GM13977 (cell line): ENCODE results near the gene WNT5A.

Experiments
- DNase-seq: peaks from one replicate; pipeline ENCODE4 v3.0.0; 2012; ENCODE audit warnings: low spot score
- CTCF ChIP-seq: IDR thresholded peaks from 2 replicates; pipeline ENCODE4 v1.5.1; 2012; ENCODE audit warnings: mild to moderate bottlenecking, control low read depth; ENCODE audit not compliant: insufficient read depth; ENCODE audit errors: extremely low read depth, missing control alignments
- in situ Hi-C: fragments of 300-500 bp; cut with MboI; formaldehyde crosslinking; loops from one replicate; pipeline ENCODE4 v1.12.0; 2022; ENCODE audit warnings: low sequenced_read_pairs, low pct_unique_long_range_greater_than_20kb, mixed read lengths, inconsistent platforms; ENCODE audit not compliant: unreplicated experiment

Gene WNT5A

GRCh38 chr3:55483196-55484095 is 3.7 kb downstream of the WNT5A start:
- no peak for DNase-seq
- in situ Hi-C loops, result loop anchor here (10.0 kb wide), 1 partner anchor 261 kb away; no protein-coding TSS in a partner anchor

GRCh38 chr3:55482496-55483195 is 4.5 kb downstream of the WNT5A start:
- DNase-seq, result no peak
- TF ChIP-seq CTCF, result no peak
- in situ Hi-C loops, result loop anchor here (10.0 kb wide), 1 partner anchor 262 kb away; no protein-coding TSS in a partner anchor

More at GRCh38 chr3:55483196-55484095, 3.7 kb downstream of the WNT5A start:
- no peak for TF ChIP-seq CTCF

- TF ChIP-seq CTCF, result no peak
- no peak for DNase-seq
- in situ Hi-C loops, result loop anchor here (10.0 kb wide), 1 partner anchor 263 kb away; no protein-coding TSS in a partner anchor
These were observed 5.2 kb downstream of the WNT5A start for GRCh38 chr3:55481744-55482495.

- TF ChIP-seq CTCF, result no peak
- no peak for DNase-seq
- in situ Hi-C loops, result loop anchor here (10.0 kb wide), 1 partner anchor 264 kb away; no protein-coding TSS in a partner anchor
These were observed 6.0 kb downstream of the WNT5A start for GRCh38 chr3:55480911-55481743.

- in situ Hi-C loops, result no loop called here
- TF ChIP-seq CTCF, result no peak
- no peak for DNase-seq
These were observed 9.5 kb downstream of the WNT5A start for GRCh38 chr3:55477306-55478303.
